Thoracic aorta (tissue), 2 donors: Measurements from ENCODE around the gene MCF2L2. TPM values are rescaled to one million over a fixed set of nuclear protein-coding genes. Genes with fewer than 3 reads are reported as not detected.

Experiments used
- ATAC-seq: fragments of 150-250 bp; one replicate; pipeline ENCODE4 v1.8.0; 2017; ENCODE audit warnings: low read depth; ENCODE audit not compliant: insufficient number of reproducible peaks, low FRiP score
- DNase-seq: peaks from one replicate; pipeline ENCODE4 v3.0.0-alpha.2; 2020; ENCODE audit warnings: low spot score
- H3K27ac ChIP-seq, 2 donors: fragments of 200-600 bp; sonication (generic); 1 replicate in 1 of 2; 2 replicates in 1 of 2; pipeline ENCODE4 v1.5.1; 2016; ENCODE audit warnings: mild to moderate bottlenecking in 2 of 2, moderate library complexity in 2 of 2
- H3K27me3 ChIP-seq: fragments of 200-600 bp; sonication (generic); replicated peaks from 2 replicates; pipeline ENCODE4 v1.6.0; 2016; ENCODE audit warnings: mild to moderate bottlenecking; ENCODE audit not compliant: insufficient read depth
- H3K36me3 ChIP-seq: fragments of 200-600 bp; sonication (generic); one replicate; pipeline ENCODE4 v1.5.1; 2016
- H3K4me1 ChIP-seq, 2 donors: fragments of 200-600 bp; sonication (generic); 1 replicate in 1 of 2; 2 replicates in 1 of 2; pipeline versions ENCODE4 v1.5.1 to v1.6.0; 2016; ENCODE audit warnings: low read depth in 2 of 2, mild to moderate bottlenecking in 1 of 2; ENCODE audit not compliant: control insufficient read depth in 1 of 2
- H3K4me3 ChIP-seq: fragments of 200-600 bp; sonication (generic); 2 replicates; pipeline ENCODE4 v1.5.1; 2016; ENCODE audit warnings: mild to moderate bottlenecking
- H3K9me3 ChIP-seq: fragments of 200-600 bp; sonication (generic); 2 replicates; pipeline ENCODE4 v1.5.1; 2016
- total RNA-seq, 2 donors: library from RNA; depleted of rRNA; stranded (reverse); fragments of >200 nt; gene quantifications; one replicate each; pipeline versions ENCODE4 v1.1.0 to v1.2.3, GENCODE V29; 2016
- TF ChIP-seq, protein P1 (sequence below): fragments of 200-600 bp; sonication (generic); IDR thresholded peaks from one replicate; pipeline ENCODE4 v1.5.1; 2019; ENCODE audit warnings: antibody characterized with exemption

The MCF2L2 gene
- total RNA-seq, 2 donors from 2014 or later, result 0.85 to 1.5 TPM

DNA sequence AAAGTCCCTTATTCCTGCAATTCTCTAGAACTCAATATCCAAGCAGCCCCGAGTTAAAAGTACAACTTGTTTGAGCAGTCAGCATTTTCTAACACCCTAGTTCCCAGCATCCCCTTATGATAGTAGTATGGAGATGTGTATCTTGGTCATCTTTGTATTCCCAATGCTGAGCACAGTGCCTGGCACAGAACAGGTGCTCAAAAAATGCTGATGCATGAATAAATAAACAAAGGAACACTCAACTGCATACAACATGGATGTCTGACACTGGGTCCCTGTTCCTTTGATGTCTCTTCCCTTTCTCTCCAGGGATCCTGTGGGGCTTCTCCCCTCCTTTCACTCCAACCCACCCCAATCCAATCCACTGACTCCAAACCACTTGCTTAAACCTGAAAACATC, 199.2 kb downstream of the MCF2L2 start:
- Histone ChIP-seq H3K27me3 (no peaks in the 10 kb centered on the region), H3K27ac (no peak overlapping the region), H3K36me3 (no peaks in the 10 kb centered on the region), H3K4me3 (no peak overlapping the region), H3K4me1 (no peaks in the 10 kb centered on the region), H3K9me3 (no peaks in the 10 kb centered on the region)
- TF ChIP-seq, protein P1, sequence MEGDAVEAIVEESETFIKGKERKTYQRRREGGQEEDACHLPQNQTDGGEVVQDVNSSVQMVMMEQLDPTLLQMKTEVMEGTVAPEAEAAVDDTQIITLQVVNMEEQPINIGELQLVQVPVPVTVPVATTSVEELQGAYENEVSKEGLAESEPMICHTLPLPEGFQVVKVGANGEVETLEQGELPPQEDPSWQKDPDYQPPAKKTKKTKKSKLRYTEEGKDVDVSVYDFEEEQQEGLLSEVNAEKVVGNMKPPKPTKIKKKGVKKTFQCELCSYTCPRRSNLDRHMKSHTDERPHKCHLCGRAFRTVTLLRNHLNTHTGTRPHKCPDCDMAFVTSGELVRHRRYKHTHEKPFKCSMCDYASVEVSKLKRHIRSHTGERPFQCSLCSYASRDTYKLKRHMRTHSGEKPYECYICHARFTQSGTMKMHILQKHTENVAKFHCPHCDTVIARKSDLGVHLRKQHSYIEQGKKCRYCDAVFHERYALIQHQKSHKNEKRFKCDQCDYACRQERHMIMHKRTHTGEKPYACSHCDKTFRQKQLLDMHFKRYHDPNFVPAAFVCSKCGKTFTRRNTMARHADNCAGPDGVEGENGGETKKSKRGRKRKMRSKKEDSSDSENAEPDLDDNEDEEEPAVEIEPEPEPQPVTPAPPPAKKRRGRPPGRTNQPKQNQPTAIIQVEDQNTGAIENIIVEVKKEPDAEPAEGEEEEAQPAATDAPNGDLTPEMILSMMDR, result no peak
- DNase-seq (no peak), ATAC-seq (no peak)

DNA sequence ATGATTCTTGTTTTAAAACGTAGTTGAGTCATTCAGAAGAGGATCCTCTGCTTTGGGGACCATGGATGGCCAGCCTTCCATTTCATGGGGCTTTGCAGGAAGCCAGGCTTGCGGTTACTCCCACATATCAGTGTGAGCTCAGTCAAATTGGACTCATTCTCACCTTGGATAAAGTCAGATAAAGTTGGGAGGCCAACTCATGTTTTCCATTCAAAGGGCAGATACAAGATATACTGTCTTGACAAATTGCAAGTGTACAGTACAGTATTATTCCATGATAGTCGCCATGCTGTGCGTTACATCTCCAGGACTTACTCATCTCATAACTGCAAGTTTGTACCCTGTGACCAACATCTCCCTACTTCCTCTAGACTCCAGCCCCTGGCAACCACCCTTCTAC, 200.8 kb downstream of the MCF2L2 start:
- H3K27ac ChIP-seq, result no peak overlapping the region
- ATAC-seq, result no peak
- no peaks in the 10 kb centered on the region for H3K9me3 ChIP-seq
- H3K4me1 ChIP-seq, result no peaks in the 10 kb centered on the region
- no peaks in the 10 kb centered on the region for H3K36me3 ChIP-seq
- no peak overlapping the region for H3K4me3 ChIP-seq
- TF ChIP-seq, protein P1, result no peak
- no peaks in the 10 kb centered on the region for H3K27me3 ChIP-seq
- no peak for DNase-seq

DNA sequence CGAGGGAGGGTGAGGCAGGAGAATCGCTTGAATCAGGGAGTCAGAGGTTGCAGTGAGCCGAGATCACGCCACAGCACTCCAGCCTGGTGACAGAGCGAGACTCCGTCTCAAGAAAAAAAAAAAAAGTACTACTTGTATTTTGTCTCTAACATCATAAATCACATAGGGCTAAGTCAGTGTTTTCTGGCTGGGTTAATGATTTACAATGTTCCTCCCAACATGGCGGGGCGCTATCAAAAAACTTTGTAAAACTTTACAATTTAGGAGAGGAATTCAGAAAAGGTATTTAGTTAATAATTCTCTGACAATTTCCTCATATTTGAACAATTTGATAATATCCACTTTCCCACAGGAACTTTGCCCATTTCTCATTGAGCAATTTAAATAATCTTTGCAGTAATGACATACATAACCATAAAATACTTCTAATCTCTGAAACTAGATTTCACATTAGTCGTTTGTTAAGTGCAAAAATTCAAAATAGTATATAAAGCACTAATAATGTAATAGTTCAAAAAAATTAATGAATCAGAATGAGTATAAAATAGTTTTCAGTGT, 202.0 kb downstream of the MCF2L2 start:
- H3K4me3 ChIP-seq, result no peak overlapping the region
- no peak for DNase-seq
- no peaks in the 10 kb centered on the region for H3K4me1 ChIP-seq
- H3K27ac ChIP-seq, result no peak overlapping the region
- H3K36me3 ChIP-seq, result no peaks in the 10 kb centered on the region
- TF ChIP-seq, protein P1, result no peak
- H3K9me3 ChIP-seq, result no peaks in the 10 kb centered on the region
- ATAC-seq, result no peak
- H3K27me3 ChIP-seq, result no peaks in the 10 kb centered on the region

DNA sequence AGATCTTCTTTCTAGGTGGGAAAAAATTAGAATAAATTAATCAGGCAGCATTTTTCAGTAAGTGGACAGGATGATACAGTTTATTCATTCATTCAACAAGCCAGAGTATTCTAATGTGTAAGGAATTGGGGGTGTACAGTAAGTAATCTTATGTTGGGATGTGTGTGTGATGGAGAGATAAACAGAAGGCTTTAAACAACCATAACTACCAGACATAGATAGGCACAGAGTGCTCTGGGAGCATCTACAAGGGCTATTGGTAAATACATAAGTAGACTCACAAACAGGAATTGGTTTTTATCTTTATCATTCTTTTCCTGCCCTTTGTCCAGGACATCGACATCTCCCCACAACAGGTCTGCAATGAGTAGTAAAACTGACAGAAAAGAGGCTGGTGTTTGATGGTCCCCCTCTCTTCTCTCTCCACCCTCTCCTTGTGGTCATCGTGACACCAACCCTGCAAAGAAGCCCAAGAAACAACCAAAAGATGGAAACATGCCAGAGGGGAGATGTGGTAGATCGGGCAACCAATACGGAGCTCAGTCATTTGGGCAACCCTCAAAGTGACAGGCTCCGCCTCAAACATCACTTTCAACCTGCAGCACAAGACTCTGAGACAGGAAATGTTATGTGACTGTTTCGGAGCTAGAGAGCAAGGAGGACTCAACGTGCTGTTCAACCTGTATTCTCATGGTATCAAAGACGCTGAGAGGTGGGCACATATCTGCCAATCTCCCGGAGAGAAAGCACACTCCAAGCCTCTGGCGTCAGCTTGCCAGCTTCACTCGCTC, 204.0 kb downstream of the MCF2L2 start:
- Histone ChIP-seq H3K27ac (no peak overlapping the region), H3K36me3 (no peaks in the 10 kb centered on the region), H3K4me3 (no peak overlapping the region), H3K27me3 (no peaks in the 10 kb centered on the region), H3K4me1 (no peaks in the 10 kb centered on the region), H3K9me3 (no peaks in the 10 kb centered on the region)
- TF ChIP-seq, protein P1, result no peak
- ATAC-seq (no peak), DNase-seq (no peak)

DNA sequence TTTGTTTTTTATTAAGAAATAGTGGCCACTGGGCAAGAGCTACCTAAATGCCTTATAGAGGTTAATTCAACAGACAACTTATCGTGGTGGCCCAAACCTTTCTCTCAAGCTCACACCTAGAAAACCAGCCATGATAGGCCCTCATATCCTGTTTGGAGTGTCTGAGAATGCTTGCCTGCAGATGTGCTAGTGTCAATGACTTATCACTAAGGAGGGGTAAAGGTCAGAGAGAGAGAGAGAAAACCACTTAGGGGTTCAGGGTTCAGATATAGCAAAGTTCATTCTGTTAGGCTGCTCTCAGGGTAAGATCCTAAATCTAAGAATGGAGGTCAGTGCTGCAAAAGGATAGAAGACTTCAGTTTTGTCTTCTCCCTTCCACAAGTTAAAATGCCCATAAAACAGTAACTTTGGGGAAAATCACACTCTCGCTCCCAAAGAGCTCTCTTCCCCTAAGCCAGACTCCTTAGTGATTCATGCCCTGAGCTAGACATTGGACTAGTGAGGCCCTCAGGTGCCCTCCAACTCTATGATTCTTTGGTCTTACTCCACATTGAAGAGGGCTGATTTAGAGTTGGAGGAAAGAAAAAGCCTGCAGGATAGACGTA, 205.7 kb downstream of the MCF2L2 start:
- ATAC-seq, result no peak
- H3K4me1 ChIP-seq, result no peaks in the 10 kb centered on the region
- H3K27ac ChIP-seq, result no peak overlapping the region
- no peak overlapping the region for H3K4me3 ChIP-seq
- DNase-seq, result no peak
- TF ChIP-seq, protein P1, result no peak
- no peaks in the 10 kb centered on the region for H3K36me3 ChIP-seq
- H3K9me3 ChIP-seq, result no peaks in the 10 kb centered on the region
- H3K27me3 ChIP-seq, result no peaks in the 10 kb centered on the region
